NB4 (cell line): ENCODE measurements around the gene MALAT1.
A peak's percentile ranks its signal among the peaks of the same experiment; 100 is the strongest.

ENCODE experiments used
- DNase-seq: peaks from one replicate; pipeline ENCODE4 v3.0.0; 2010; ENCODE audit warnings: low read depth
- H3K4me3 ChIP-seq: one replicate; pipeline ENCODE4 v1.5.1; 2011; ENCODE audit warnings: mild to moderate bottlenecking, low read depth, low read length, moderate library complexity
- CTCF ChIP-seq: IDR thresholded peaks from one replicate; pipeline ENCODE4 v1.5.1; 2012; ENCODE audit warnings: low read depth, low read length
- MAX ChIP-seq: IDR thresholded peaks from 2 replicates; pipeline ENCODE4 v1.6.1; 2011; ENCODE audit warnings: low read depth, low read length
- MYC ChIP-seq: IDR thresholded peaks from 2 replicates; pipeline ENCODE4 v1.6.1; 2011; ENCODE audit warnings: low read depth, low read length
- POLR2A ChIP-seq: IDR thresholded peaks from 2 replicates; pipeline ENCODE4 v1.6.1; 2011; ENCODE audit warnings: mild to moderate bottlenecking; ENCODE audit not compliant: insufficient read length; ENCODE audit errors: extremely low read depth

Gene MALAT1

GRCh38 chr11:65502274-65502554, 3.4 kb downstream of the MALAT1 start:
- peak overlapping the region; percentile 87 for H3K4me3 ChIP-seq
- no peak for DNase-seq
- TF ChIP-seq MYC: no peak

GRCh38 chr11:65502555-65503367, 3.9 kb downstream of the MALAT1 start:
- DNase-seq: peak; percentile 51
- TF ChIP-seq MYC (no peak), CTCF (no peak), POLR2A (no peak), MAX (no peak)

GRCh38 chr11:65503368-65503948, 4.6 kb downstream of the MALAT1 start:
- no peak for TF ChIP-seq POLR2A
- no peak for TF ChIP-seq CTCF
- no peak for TF ChIP-seq MAX
- TF ChIP-seq MYC: no peak
- peak; percentile 16 for DNase-seq
- H3K4me3 ChIP-seq: peak overlapping the region; percentile 87

More at GRCh38 chr11:65502555-65503367, 3.9 kb downstream of the MALAT1 start:
- H3K4me3 ChIP-seq: peak overlapping the region; percentile 87

- no peak for TF ChIP-seq POLR2A
- no peak for TF ChIP-seq CTCF
- no peak for TF ChIP-seq MAX
- TF ChIP-seq MYC: no peak
- peak overlapping the region; percentile 87 for H3K4me3 ChIP-seq
- peak; percentile 39 for DNase-seq
Observed at GRCh38 chr11:65503949-65504673, 5.3 kb downstream of the MALAT1 start.

- TF ChIP-seq MAX: no peak
- TF ChIP-seq POLR2A: peak; percentile 11
- DNase-seq: peak; percentile 16
- peak overlapping the region; percentile 87 for H3K4me3 ChIP-seq
Observed at GRCh38 chr11:65504674-65505465, 6.0 kb downstream of the MALAT1 start.

GRCh38 chr11:65505466-65506289, 6.8 kb downstream of the MALAT1 start:
- DNase-seq: peak; percentile 38
- H3K4me3 ChIP-seq: peak overlapping the region; percentile 87
- TF ChIP-seq POLR2A (no peak), MYC (no peak), MAX (no peak), CTCF (no peak)
